Neural progenitor cell (in vitro differentiated cells): ENCODE data around the gene SOBP. TPM values are rescaled to one million over a fixed set of nuclear protein-coding genes. Genes with fewer than 3 reads are reported as not detected.

Experiments
- DNase-seq: peaks from one replicate; pipeline ENCODE4 v3.0.0-alpha.2; 2016; ENCODE audit warnings: low spot score
- H2AFZ ChIP-seq: fragments of 200-600 bp; sonication (generic); replicated peaks from 2 replicates; pipeline ENCODE4 v1.6.1; 2016; ENCODE audit warnings: antibody characterized with exemption
- H3F3A ChIP-seq: fragments of 200-600 bp; sonication (generic); 2 replicates; pipeline ENCODE4 v1.6.1; 2016; ENCODE audit warnings: antibody characterized with exemption, low read depth
- H3K27ac ChIP-seq: fragments of 200-600 bp; sonication (generic); 2 replicates; pipeline ENCODE4 v1.5.1; 2016; ENCODE audit warnings: mild to moderate bottlenecking
- H3K27me3 ChIP-seq: fragments of 200-600 bp; sonication (generic); 2 replicates; pipeline ENCODE4 v1.6.1; 2016; ENCODE audit warnings: mild to moderate bottlenecking, moderate library complexity
- H3K36me3 ChIP-seq: fragments of 200-600 bp; sonication (generic); 2 replicates; pipeline ENCODE4 v1.5.1; 2016
- H3K4me1 ChIP-seq: fragments of 200-600 bp; sonication (generic); 2 replicates; pipeline ENCODE4 v1.6.1; 2016; ENCODE audit warnings: mixed run types
- H3K4me2 ChIP-seq: fragments of 200-600 bp; sonication (generic); 2 replicates; pipeline ENCODE4 v1.6.1; 2016
- H3K4me3 ChIP-seq: fragments of 200-600 bp; sonication (generic); 2 replicates; pipeline ENCODE4 v1.5.1; 2016
- H3K79me2 ChIP-seq: fragments of 200-600 bp; sonication (generic); 2 replicates; pipeline ENCODE4 v1.6.1; 2016; ENCODE audit warnings: low read depth
- H3K9ac ChIP-seq: fragments of 200-600 bp; sonication (generic); 2 replicates; pipeline ENCODE4 v1.6.1; 2016
- H3K9me3 ChIP-seq: fragments of 200-600 bp; sonication (generic); 2 replicates; pipeline ENCODE4 v1.5.1; 2016; ENCODE audit warnings: low read depth
- H4K20me1 ChIP-seq: fragments of 200-600 bp; sonication (generic); 2 replicates; pipeline ENCODE4 v1.6.1; 2016; ENCODE audit warnings: low read depth
- H3K27ac Mint-ChIP-seq: 3 replicates; pipeline ENCODE4 v1.8.0; 2021; ENCODE audit warnings: mixed read lengths
- H3K27me3 Mint-ChIP-seq: 2 replicates; pipeline ENCODE4 v1.8.0; 2022; ENCODE audit warnings: low read depth, mild to moderate bottlenecking, inconsistent platforms, moderate library complexity, mixed read lengths; ENCODE audit not compliant: insufficient read depth
- H3K36me3 Mint-ChIP-seq: 3 replicates; pipeline ENCODE4 v1.8.0; 2021; ENCODE audit warnings: mixed read lengths
- H3K4me1 Mint-ChIP-seq: 3 replicates; pipeline ENCODE4 v1.8.0; 2021; ENCODE audit warnings: mixed read lengths
- H3K4me3 Mint-ChIP-seq: 3 replicates; pipeline ENCODE4 v1.8.0; 2021; ENCODE audit warnings: mild to moderate bottlenecking, moderate library complexity, mixed read lengths
- H3K9me3 Mint-ChIP-seq: 3 replicates; pipeline ENCODE4 v1.8.0; 2020; ENCODE audit warnings: mixed read lengths
- CTCF ChIP-seq: fragments of 200-600 bp; sonication (generic); IDR thresholded peaks from 2 replicates; pipeline ENCODE4 v1.5.1; 2017; ENCODE audit warnings: antibody characterized with exemption, mild to moderate bottlenecking
- EZH2 ChIP-seq: fragments of 200-600 bp; sonication (generic); IDR thresholded peaks from 2 replicates; pipeline ENCODE4 v1.6.1; 2017; ENCODE audit warnings: antibody characterized with exemption, mild to moderate bottlenecking, moderate library complexity
- EZH2phosphoT487 ChIP-seq: fragments of 200-600 bp; sonication (generic); IDR thresholded peaks from 2 replicates; pipeline ENCODE4 v1.6.1; 2017; ENCODE audit warnings: antibody characterized with exemption
- total RNA-seq: library from RNA; depleted of rRNA; stranded (reverse); fragments of >200 nt; gene quantifications from 2 replicates; pipeline ENCODE4 v1.2.3, GENCODE V29; 2015; ENCODE audit warnings: low replicate concordance

SOBP gene
- total RNA-seq, 1 donor from 2014 or later: 12.6 TPM

DNA sequence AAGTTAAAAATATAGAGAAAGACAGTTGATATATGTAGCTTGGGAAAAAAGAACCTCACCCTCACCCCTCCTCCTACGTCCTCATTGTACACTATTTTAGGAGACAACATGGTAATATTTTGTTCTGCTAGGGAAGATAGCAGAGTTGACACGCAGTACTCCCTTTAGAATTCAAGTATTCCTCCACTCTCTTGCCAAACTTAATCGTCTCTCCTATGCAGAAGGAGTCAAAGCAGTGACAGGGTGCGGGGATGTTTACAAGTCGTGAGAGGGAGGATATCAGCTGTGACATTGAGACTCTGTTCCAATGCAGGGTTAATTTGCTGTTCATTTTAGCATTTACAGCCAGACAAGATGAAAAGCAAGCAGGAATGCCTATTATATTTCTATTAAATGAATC is 97.5 kb downstream of the SOBP start:
- no peak for DNase-seq
- H3F3A ChIP-seq: no peaks in the 10 kb centered on the region
- Mint-ChIP-seq H3K4me3 (no peak overlapping the region), H3K27ac (peak overlapping the region; percentile 40), H3K4me1 (peaks cover 66% of the 10 kb centered on the region), H3K36me3 (peaks cover 6% of the 10 kb centered on the region), H3K9me3 (no peaks in the 10 kb centered on the region), H3K27me3 (no peaks in the 10 kb centered on the region)
- H2AFZ ChIP-seq: no peak overlapping the region
- no peak overlapping the region for H3K27ac ChIP-seq
- no peaks in the 10 kb centered on the region for H3K79me2 ChIP-seq
- H3K27me3 ChIP-seq: no peaks in the 10 kb centered on the region
- no peak overlapping the region for H3K9ac ChIP-seq
- H3K36me3 ChIP-seq: no peaks in the 10 kb centered on the region
- TF ChIP-seq CTCF (no peak), EZH2 (no peak), EZH2phosphoT487 (no peak)
- no peak overlapping the region for H3K4me2 ChIP-seq
- peaks cover 25% of the 10 kb centered on the region for H3K4me1 ChIP-seq
- H3K4me3 ChIP-seq: no peak overlapping the region
- no peaks in the 10 kb centered on the region for H3K9me3 ChIP-seq
- no peaks in the 10 kb centered on the region for H4K20me1 ChIP-seq

- no peak overlapping the region for H3K4me3 Mint-ChIP-seq
- Histone ChIP-seq H3K9ac (no peak overlapping the region), H3K27me3 (no peaks in the 10 kb centered on the region), H3K36me3 (no peaks in the 10 kb centered on the region), H3K9me3 (no peaks in the 10 kb centered on the region), H3K4me3 (no peak overlapping the region), H2AFZ (no peak overlapping the region), H3K4me2 (no peak overlapping the region), H4K20me1 (no peaks in the 10 kb centered on the region), H3K27ac (no peak overlapping the region), H3F3A (no peaks in the 10 kb centered on the region), H3K4me1 (peaks cover 21% of the 10 kb centered on the region), H3K79me2 (no peaks in the 10 kb centered on the region)
- H3K9me3 Mint-ChIP-seq: no peaks in the 10 kb centered on the region
- no peak for DNase-seq
- peaks cover 10% of the 10 kb centered on the region for H3K36me3 Mint-ChIP-seq
- H3K4me1 Mint-ChIP-seq: peaks cover 69% of the 10 kb centered on the region
- H3K27me3 Mint-ChIP-seq: no peaks in the 10 kb centered on the region
- TF ChIP-seq CTCF (no peak), EZH2 (no peak), EZH2phosphoT487 (no peak)
- peak overlapping the region; percentile 64 for H3K27ac Mint-ChIP-seq
Measured at GRCh38 chr6:107589199-107589598, 99.3 kb downstream of the SOBP start.

- no peak overlapping the region for H3K4me3 ChIP-seq
- no peaks in the 10 kb centered on the region for H4K20me1 ChIP-seq
- H3K4me2 ChIP-seq: peak overlapping the region; percentile 58
- Mint-ChIP-seq H3K4me3 (peak overlapping the region; percentile 62), H3K36me3 (peaks cover 16% of the 10 kb centered on the region), H3K27me3 (no peaks in the 10 kb centered on the region), H3K9me3 (no peaks in the 10 kb centered on the region), H3K4me1 (peaks cover 75% of the 10 kb centered on the region), H3K27ac (peak overlapping the region; percentile 99)
- H3K4me1 ChIP-seq: peaks cover 21% of the 10 kb centered on the region
- DNase-seq: no peak
- H3K79me2 ChIP-seq: no peaks in the 10 kb centered on the region
- no peak overlapping the region for H3K27ac ChIP-seq
- no peak overlapping the region for H3K9ac ChIP-seq
- H3K36me3 ChIP-seq: no peaks in the 10 kb centered on the region
- H3K27me3 ChIP-seq: no peaks in the 10 kb centered on the region
- H2AFZ ChIP-seq: no peak overlapping the region
- no peak for TF ChIP-seq EZH2phosphoT487
- TF ChIP-seq CTCF: no peak
- TF ChIP-seq EZH2: no peak
- no peaks in the 10 kb centered on the region for H3F3A ChIP-seq
- no peaks in the 10 kb centered on the region for H3K9me3 ChIP-seq
Measured at GRCh38 chr6:107589934-107590333, 100.0 kb downstream of the SOBP start.
